Mammary epithelial cell (primary cell): ENCODE measurements around the gene ITM2A.

ENCODE experiments used
- EZH2 ChIP-seq: IDR thresholded peaks from 2 replicates; pipeline ENCODE4 v1.6.1; 2012; ENCODE audit warnings: low read length, inconsistent platforms, borderline replicate concordance
- TF ChIP-seq, protein P1 (sequence below), 2 donors: IDR thresholded peaks in 1 of 2; conservative IDR thresholded peaks in 1 of 2; 2 replicates each; pipeline ENCODE4 v1.5.1; 2011 to 2012; ENCODE audit warnings: inconsistent platforms in 2 of 2, low read length in 2 of 2, mild to moderate bottlenecking in 2 of 2, control low read depth in 1 of 2, low read depth in 1 of 2; ENCODE audit not compliant: insufficient read depth in 1 of 2; ENCODE audit errors: extremely low read depth in 1 of 2

DNA sequence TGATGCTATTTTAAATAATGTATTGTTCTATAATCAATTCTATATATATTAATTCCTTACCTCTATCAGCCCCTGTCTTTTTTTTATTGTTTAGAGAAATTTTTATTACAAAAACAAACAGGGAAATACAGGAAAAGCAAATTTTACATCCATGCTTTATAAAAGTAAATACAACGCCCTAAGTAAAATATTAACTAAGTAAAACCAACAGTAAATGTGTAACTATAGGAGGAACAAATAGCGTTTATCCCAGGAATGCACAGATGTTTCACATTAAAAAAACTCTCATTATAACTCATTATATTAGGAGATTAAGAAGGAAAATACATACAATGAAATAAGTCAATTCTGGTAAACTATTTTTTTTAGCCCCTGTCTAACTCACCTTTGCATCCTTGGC is 8.2 kb upstream of the ITM2A start:
- TF ChIP-seq EZH2, result no peak
- TF ChIP-seq, protein P1, sequence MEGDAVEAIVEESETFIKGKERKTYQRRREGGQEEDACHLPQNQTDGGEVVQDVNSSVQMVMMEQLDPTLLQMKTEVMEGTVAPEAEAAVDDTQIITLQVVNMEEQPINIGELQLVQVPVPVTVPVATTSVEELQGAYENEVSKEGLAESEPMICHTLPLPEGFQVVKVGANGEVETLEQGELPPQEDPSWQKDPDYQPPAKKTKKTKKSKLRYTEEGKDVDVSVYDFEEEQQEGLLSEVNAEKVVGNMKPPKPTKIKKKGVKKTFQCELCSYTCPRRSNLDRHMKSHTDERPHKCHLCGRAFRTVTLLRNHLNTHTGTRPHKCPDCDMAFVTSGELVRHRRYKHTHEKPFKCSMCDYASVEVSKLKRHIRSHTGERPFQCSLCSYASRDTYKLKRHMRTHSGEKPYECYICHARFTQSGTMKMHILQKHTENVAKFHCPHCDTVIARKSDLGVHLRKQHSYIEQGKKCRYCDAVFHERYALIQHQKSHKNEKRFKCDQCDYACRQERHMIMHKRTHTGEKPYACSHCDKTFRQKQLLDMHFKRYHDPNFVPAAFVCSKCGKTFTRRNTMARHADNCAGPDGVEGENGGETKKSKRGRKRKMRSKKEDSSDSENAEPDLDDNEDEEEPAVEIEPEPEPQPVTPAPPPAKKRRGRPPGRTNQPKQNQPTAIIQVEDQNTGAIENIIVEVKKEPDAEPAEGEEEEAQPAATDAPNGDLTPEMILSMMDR (conservative IDR thresholded peaks at IDR 0.05 in 1 of 2, IDR thresholded peaks at IDR 0.05 in 1 of 2; ENCODE audit: extremely low read depth in 1 of 2, insufficient read depth in 1 of 2, low read depth in 1 of 2, low read length in 2 of 2), result no peak
